HL-60 (cell line): ENCODE results near the gene ZBTB40.

Experiments
- DNase-seq, 2 experiments: peaks; one replicate each; pipeline ENCODE4 v3.0.0-alpha.2; 2010 to 2020; ENCODE audit warnings: low read depth in 1 of 2, low spot score in 1 of 2
- H3K27ac ChIP-seq: fragments of 250-450 bp; sonication (Bioruptor Pico); replicated peaks from 2 replicates; pipeline ENCODE4 v1.5.1; 2020; ENCODE audit warnings: mild to moderate bottlenecking, moderate library complexity
- H3K27me3 ChIP-seq: fragments of 250-450 bp; sonication (Bioruptor Pico); 2 replicates; pipeline ENCODE4 v1.5.1; 2021; ENCODE audit warnings: mild to moderate bottlenecking, moderate library complexity; ENCODE audit not compliant: insufficient read depth, poor library complexity, severe bottlenecking
- H3K4me3 ChIP-seq: replicated peaks from 2 replicates; pipeline ENCODE4 v1.5.1; 2011; ENCODE audit warnings: mild to moderate bottlenecking, control low read depth, low read length; ENCODE audit not compliant: insufficient read depth
- CTCF ChIP-seq: IDR thresholded peaks from one replicate; pipeline ENCODE4 v1.5.1; 2011; ENCODE audit warnings: low read length, control low read depth, inconsistent platforms; ENCODE audit not compliant: insufficient read depth
- GABPA ChIP-seq: IDR thresholded peaks from 2 replicates; pipeline ENCODE4 v1.6.1; 2012; ENCODE audit warnings: low read depth
- POLR2AphosphoS5 ChIP-seq: IDR thresholded peaks from 2 replicates; pipeline ENCODE4 v1.6.1; 2012; ENCODE audit warnings: low read depth
- REST ChIP-seq: IDR thresholded peaks from 2 replicates; pipeline ENCODE4 v1.6.1; 2012; ENCODE audit warnings: low read depth; ENCODE audit not compliant: insufficient replicate concordance
- SPI1 ChIP-seq: IDR thresholded peaks from 2 replicates; pipeline ENCODE4 v1.6.1; 2012; ENCODE audit warnings: low read depth, mild to moderate bottlenecking, borderline replicate concordance

ZBTB40 gene

GRCh38 chr1:22413799-22414198, 37.9 kb upstream of the ZBTB40 start:
- Histone ChIP-seq H3K4me3 (no peak overlapping the region), H3K27ac (no peak overlapping the region), H3K27me3 (peaks cover 4% of the 10 kb centered on the region)
- no peak for TF ChIP-seq REST
- no peak for TF ChIP-seq SPI1
- no peak for TF ChIP-seq POLR2AphosphoS5
- TF ChIP-seq GABPA: no peak
- TF ChIP-seq CTCF: no peak
- DNase-seq: no peak

- TF ChIP-seq REST (no peak), CTCF (no peak), POLR2AphosphoS5 (no peak)
- DNase-seq: no peak
- no peak overlapping the region for H3K27ac ChIP-seq
- peaks cover 4% of the 10 kb centered on the region for H3K27me3 ChIP-seq
- H3K4me3 ChIP-seq: no peak overlapping the region
These were observed 37.4 kb upstream of the ZBTB40 start for GRCh38 chr1:22414244-22414751.

GRCh38 chr1:22415489-22415888, 36.2 kb upstream of the ZBTB40 start:
- peaks cover 4% of the 10 kb centered on the region for H3K27me3 ChIP-seq
- H3K27ac ChIP-seq: no peak overlapping the region
- H3K4me3 ChIP-seq: no peak overlapping the region
- no peak for DNase-seq
- no peak for TF ChIP-seq CTCF

- Histone ChIP-seq H3K4me3 (no peak overlapping the region), H3K27ac (no peak overlapping the region), H3K27me3 (peaks cover 4% of the 10 kb centered on the region)
- TF ChIP-seq REST (no peak), SPI1 (no peak), CTCF (peak; percentile 91)
- peak; percentile 26 to 63 for DNase-seq
These were observed 34.8 kb upstream of the ZBTB40 start for GRCh38 chr1:22416555-22417454.
